CD4-positive, alpha-beta memory T cell (primary cell): ENCODE data around the gene DNAH1. TPM values are rescaled to one million over a fixed set of nuclear protein-coding genes. Genes with fewer than 3 reads are reported as not detected.

ENCODE experiments used
- CTCF ChIA-PET: fragments of 350-600 bp; sonication (Branson Sonifier 250); formaldehyde crosslinking; loops from one replicate; lab custom pipeline; 2021; ENCODE audit warnings: inconsistent platforms; ENCODE audit not compliant: partially characterized antibody; lab: Charles Lee
- POLR2A ChIA-PET: fragments of 350-600 bp; sonication (Branson Sonifier 250); formaldehyde crosslinking; loops from one replicate; lab custom pipeline; 2021; ENCODE audit not compliant: partially characterized antibody; lab: Charles Lee
- DNase-seq, 5 donors: peaks; one replicate each; pipeline versions ENCODE4 v3.0.0 to v3.0.0-alpha.2; 2020 to 2022; ENCODE audit warnings: mixed read lengths in 1 of 5
- H3K27ac ChIP-seq: one replicate; pipeline ENCODE4 v1.7.0; 2013; ENCODE audit warnings: low read depth, low read length
- H3K27me3 ChIP-seq: 2 replicates; pipeline ENCODE4 v1.7.0; 2013; ENCODE audit warnings: mild to moderate bottlenecking, low read length, moderate library complexity; ENCODE audit not compliant: insufficient read depth
- H3K36me3 ChIP-seq: 2 replicates; pipeline ENCODE4 v1.7.0; 2013; ENCODE audit warnings: mild to moderate bottlenecking, low read length, moderate library complexity; ENCODE audit not compliant: insufficient read depth
- H3K4me1 ChIP-seq: 2 replicates; pipeline ENCODE4 v1.7.0; 2013; ENCODE audit warnings: mild to moderate bottlenecking, low read length, moderate library complexity; ENCODE audit not compliant: insufficient read depth
- H3K4me3 ChIP-seq, 2 donors: one replicate each; pipeline ENCODE4 v1.7.0; 2013; ENCODE audit warnings: low read length in 2 of 2, mild to moderate bottlenecking in 1 of 2
- H3K9me3 ChIP-seq, 2 donors: one replicate each; pipeline ENCODE4 v1.7.0; 2013; ENCODE audit warnings: low read length in 2 of 2, control low read depth in 1 of 2; ENCODE audit not compliant: control insufficient read depth in 1 of 2
- H3K27ac Mint-ChIP-seq, 7 donors: one replicate each; pipeline ENCODE4 v1.8.0; 2020 to 2021; ENCODE audit warnings: mixed read lengths in 7 of 7, mild to moderate bottlenecking in 6 of 7, inconsistent platforms in 3 of 7, moderate library complexity in 3 of 7
- H3K27me3 Mint-ChIP-seq, 2 donors: one replicate each; pipeline ENCODE4 v1.8.0; 2020 to 2021; ENCODE audit warnings: mixed read lengths in 2 of 2
- H3K36me3 Mint-ChIP-seq, 2 donors: one replicate each; pipeline ENCODE4 v1.8.0; 2020 to 2021; ENCODE audit warnings: mixed read lengths in 2 of 2, inconsistent platforms in 1 of 2, mild to moderate bottlenecking in 1 of 2
- H3K4me1 Mint-ChIP-seq, 4 donors: one replicate each; pipeline ENCODE4 v1.8.0; 2020 to 2021; ENCODE audit warnings: mixed read lengths in 4 of 4, mild to moderate bottlenecking in 1 of 4
- H3K4me3 Mint-ChIP-seq, 8 donors: one replicate each; pipeline ENCODE4 v1.8.0; 2020 to 2021; ENCODE audit warnings: mixed read lengths in 8 of 8, mild to moderate bottlenecking in 7 of 8, moderate library complexity in 6 of 8, inconsistent platforms in 3 of 8
- H3K9me3 Mint-ChIP-seq, 8 donors: one replicate each; pipeline ENCODE4 v1.8.0; 2020 to 2021; ENCODE audit warnings: mixed read lengths in 8 of 8, mild to moderate bottlenecking in 5 of 8, inconsistent platforms in 3 of 8, moderate library complexity in 1 of 8
- intact Hi-C: fragments of 100-400 bp; cut with micrococcal nuclease; formaldehyde crosslinking; loops from one replicate; pipeline ENCODE4 v1.15.1; 2023
- polyA plus RNA-seq, 2 donors: library from polyadenylated mRNA; unstranded; fragments of 300-500 nt; fragmentation: Illumina TruSeq; gene quantifications; one replicate each; pipeline ENCODE4 v1.2.3, GENCODE V29; 2021
- total RNA-seq, 2 experiments: library from RNA; stranded (reverse); gene quantifications; one replicate each; pipeline ENCODE4 v1.2.3, GENCODE V29; 2021

The DNAH1 gene
- total and polyA plus RNA-seq, 4 experiments from 2014 or later = 0.02 to 49.8 (median 23.1) TPM

- POLR2A ChIA-PET = interaction anchor here (0.8 to 2.1 kb wide), 9 partner anchors 27 to 322 kb away, joined by 3 to 17 read pairs (median 4); partner anchors contain the start of genes GLYCTK, RPL29 and TWF2
- peak overlapping the region; percentile 10 to 87 (median 82) for H3K27ac Mint-ChIP-seq
- peak overlapping the region; percentile 34 to 78 (median 65) for H3K4me3 Mint-ChIP-seq
- H3K4me1 Mint-ChIP-seq = peaks cover 9 to 30% (median 15%) of the 10 kb centered on the region in 4 donors
- peaks cover 0 to 12% of the 10 kb centered on the region in 2 donors for H3K36me3 Mint-ChIP-seq
- no peaks in the 10 kb centered on the region for H3K36me3 ChIP-seq
- peak overlapping the region; percentile 23 for H3K27ac ChIP-seq
- H3K4me3 ChIP-seq = peak overlapping the region in 1 of 2 donors; percentile 31
- no peaks in the 10 kb centered on the region for H3K9me3 Mint-ChIP-seq
- H3K4me1 ChIP-seq = peaks cover 16% of the 10 kb centered on the region
- H3K9me3 ChIP-seq = no peaks in the 10 kb centered on the region
- H3K27me3 ChIP-seq = no peaks in the 10 kb centered on the region
- intact Hi-C loops = loop anchor here (1.0 to 5.0 kb wide), 2 partner anchors 40 to 78 kb away; partner anchors contain the start of genes TWF2 and WDR82
- no peaks in the 10 kb centered on the region for H3K27me3 Mint-ChIP-seq
- DNase-seq = peak; percentile 71 to 77 (median 74)
- CTCF ChIA-PET = interaction anchor here (1.0 to 2.7 kb wide), 5 partner anchors 21 to 97 kb away, joined by 3 to 15 read pairs (median 5); partner anchors contain the start of gene TWF2
Observed at GRCh38 chr3:52317208-52318000, 1.3 kb downstream of the DNAH1 start.

DNA sequence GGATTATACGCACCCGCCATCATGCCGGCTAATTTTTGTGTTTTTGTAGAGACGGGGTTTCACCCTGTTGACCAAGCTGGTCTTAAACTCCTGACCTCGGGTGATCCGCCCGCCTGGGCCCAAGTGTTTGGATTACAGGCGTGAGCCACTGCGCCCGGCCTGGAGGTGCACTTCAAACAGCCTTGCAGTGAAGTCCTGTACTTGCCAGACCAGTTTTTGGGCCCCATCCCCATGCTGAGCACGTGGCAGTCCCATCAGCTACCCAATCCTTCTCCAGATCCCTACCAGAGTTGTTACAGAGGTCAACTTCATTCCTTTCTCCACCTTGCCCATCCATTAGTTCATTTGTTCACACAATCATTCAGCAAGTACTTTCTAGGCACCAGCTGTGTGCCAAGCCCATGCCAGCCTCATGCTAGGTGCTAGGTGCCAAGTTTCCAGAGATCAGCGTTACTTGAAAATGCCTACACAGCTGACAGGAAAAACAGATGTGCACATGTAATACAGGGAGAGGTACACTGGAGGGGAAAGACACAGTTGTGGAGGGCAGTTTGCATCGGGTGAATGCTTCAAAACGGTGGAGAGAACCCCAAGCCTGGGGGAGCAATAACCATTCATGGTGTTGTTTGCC lies 2.2 kb downstream of the DNAH1 start:
- no peak overlapping the region for H3K27ac ChIP-seq
- H3K27me3 Mint-ChIP-seq = no peaks in the 10 kb centered on the region
- ChIA-PET CTCF (interaction anchor here (1.1 to 2.7 kb wide), 3 partner anchors 20 to 98 kb away, joined by 3 to 15 read pairs (median 5); no protein-coding TSS in a partner anchor), POLR2A (interaction anchor here (1.2 to 2.1 kb wide), 6 partner anchors 31 to 323 kb away, joined by 4 to 17 read pairs (median 6); partner anchors contain the start of genes GLYCTK, RPL29 and TWF2)
- no peaks in the 10 kb centered on the region for H3K27me3 ChIP-seq
- H3K9me3 Mint-ChIP-seq = no peaks in the 10 kb centered on the region
- peak overlapping the region in 1 of 7 donors; percentile 15 for H3K27ac Mint-ChIP-seq
- intact Hi-C loops = loop anchor here (5.0 kb wide), 1 partner anchor 41 kb away; the partner anchor contains the start of gene WDR82
- peaks cover 9 to 30% (median 15%) of the 10 kb centered on the region in 4 donors for H3K4me1 Mint-ChIP-seq
- H3K4me3 Mint-ChIP-seq = peak overlapping the region in 2 of 8 donors; percentile 36 to 39
- no peak overlapping the region for H3K4me3 ChIP-seq
- H3K36me3 Mint-ChIP-seq = peaks cover 0 to 12% of the 10 kb centered on the region in 2 donors
- no peak for DNase-seq
- H3K9me3 ChIP-seq = no peaks in the 10 kb centered on the region
- H3K4me1 ChIP-seq = peaks cover 16% of the 10 kb centered on the region
- H3K36me3 ChIP-seq = no peaks in the 10 kb centered on the region

GRCh38 chr3:52319921-52320595 lies 3.9 kb downstream of the DNAH1 start:
- peaks cover 16% of the 10 kb centered on the region for H3K4me1 ChIP-seq
- no peak overlapping the region for H3K27ac ChIP-seq
- H3K9me3 ChIP-seq = no peaks in the 10 kb centered on the region
- no peak overlapping the region for H3K27ac Mint-ChIP-seq
- H3K9me3 Mint-ChIP-seq = no peaks in the 10 kb centered on the region
- no peak overlapping the region for H3K4me3 ChIP-seq
- H3K27me3 Mint-ChIP-seq = no peaks in the 10 kb centered on the region
- intact Hi-C loops = loop anchor here (5.0 kb wide), 1 partner anchor 43 kb away; the partner anchor contains the start of gene WDR82
- H3K36me3 Mint-ChIP-seq = peaks cover 0 to 8% of the 10 kb centered on the region in 2 donors
- peaks cover 9 to 23% (median 15%) of the 10 kb centered on the region in 4 donors for H3K4me1 Mint-ChIP-seq
- no peaks in the 10 kb centered on the region for H3K36me3 ChIP-seq
- ChIA-PET CTCF (interaction anchor here (0.9 kb wide), 1 partner anchor 28 kb away, joined by 3 read pairs; no protein-coding TSS in a partner anchor), POLR2A (no interaction called here)
- no peak for DNase-seq
- H3K4me3 Mint-ChIP-seq = no peak overlapping the region
- H3K27me3 ChIP-seq = no peaks in the 10 kb centered on the region

GRCh38 chr3:52321481-52321880 lies 5.4 kb downstream of the DNAH1 start:
- POLR2A ChIA-PET = no interaction called here
- Histone ChIP-seq H3K27me3 (no peaks in the 10 kb centered on the region), H3K36me3 (no peaks in the 10 kb centered on the region), H3K4me3 (no peak overlapping the region), H3K27ac (no peak overlapping the region), H3K4me1 (peaks cover 16% of the 10 kb centered on the region), H3K9me3 (no peaks in the 10 kb centered on the region)
- CTCF ChIA-PET = no interaction called here
- Mint-ChIP-seq H3K9me3 (no peaks in the 10 kb centered on the region), H3K4me3 (no peak overlapping the region), H3K4me1 (peaks cover 9 to 20% (median 14%) of the 10 kb centered on the region in 4 donors), H3K27me3 (no peaks in the 10 kb centered on the region), H3K36me3 (peaks cover 0 to 8% of the 10 kb centered on the region in 2 donors), H3K27ac (no peak overlapping the region)
- intact Hi-C loops = no loop called here
- DNase-seq = no peak

DNA sequence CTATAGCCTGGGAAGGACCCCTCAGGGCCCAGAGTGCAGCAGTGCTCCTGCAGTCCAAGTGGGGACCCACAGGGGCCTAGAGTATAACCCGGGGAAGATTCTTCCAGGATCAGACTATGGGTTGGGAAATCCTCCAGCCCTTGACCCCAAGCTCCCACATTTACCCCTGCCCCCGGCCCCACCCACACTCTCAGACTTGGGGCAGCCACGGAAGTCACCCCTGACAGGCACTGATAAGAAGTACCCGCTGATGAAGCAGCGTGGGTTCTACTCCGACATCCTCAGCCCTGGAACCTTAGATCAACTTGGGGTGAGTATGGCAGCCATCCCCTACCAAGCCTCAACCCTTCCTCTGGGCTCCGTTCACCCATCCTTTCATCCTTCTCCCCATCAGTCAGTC lies 6.3 kb downstream of the DNAH1 start:
- ChIA-PET POLR2A (no interaction called here), CTCF (no interaction called here)
- Histone ChIP-seq H3K4me1 (peaks cover 10% of the 10 kb centered on the region), H3K9me3 (no peaks in the 10 kb centered on the region), H3K27me3 (no peaks in the 10 kb centered on the region), H3K36me3 (no peaks in the 10 kb centered on the region), H3K27ac (no peak overlapping the region), H3K4me3 (no peak overlapping the region)
- no peak for DNase-seq
- no peak overlapping the region for H3K27ac Mint-ChIP-seq
- H3K27me3 Mint-ChIP-seq = no peaks in the 10 kb centered on the region
- H3K4me3 Mint-ChIP-seq = no peak overlapping the region
- peaks cover 0 to 7% of the 10 kb centered on the region in 2 donors for H3K36me3 Mint-ChIP-seq
- intact Hi-C loops = no loop called here
- peaks cover 5 to 11% (median 8%) of the 10 kb centered on the region in 4 donors for H3K4me1 Mint-ChIP-seq
- H3K9me3 Mint-ChIP-seq = no peaks in the 10 kb centered on the region

DNA sequence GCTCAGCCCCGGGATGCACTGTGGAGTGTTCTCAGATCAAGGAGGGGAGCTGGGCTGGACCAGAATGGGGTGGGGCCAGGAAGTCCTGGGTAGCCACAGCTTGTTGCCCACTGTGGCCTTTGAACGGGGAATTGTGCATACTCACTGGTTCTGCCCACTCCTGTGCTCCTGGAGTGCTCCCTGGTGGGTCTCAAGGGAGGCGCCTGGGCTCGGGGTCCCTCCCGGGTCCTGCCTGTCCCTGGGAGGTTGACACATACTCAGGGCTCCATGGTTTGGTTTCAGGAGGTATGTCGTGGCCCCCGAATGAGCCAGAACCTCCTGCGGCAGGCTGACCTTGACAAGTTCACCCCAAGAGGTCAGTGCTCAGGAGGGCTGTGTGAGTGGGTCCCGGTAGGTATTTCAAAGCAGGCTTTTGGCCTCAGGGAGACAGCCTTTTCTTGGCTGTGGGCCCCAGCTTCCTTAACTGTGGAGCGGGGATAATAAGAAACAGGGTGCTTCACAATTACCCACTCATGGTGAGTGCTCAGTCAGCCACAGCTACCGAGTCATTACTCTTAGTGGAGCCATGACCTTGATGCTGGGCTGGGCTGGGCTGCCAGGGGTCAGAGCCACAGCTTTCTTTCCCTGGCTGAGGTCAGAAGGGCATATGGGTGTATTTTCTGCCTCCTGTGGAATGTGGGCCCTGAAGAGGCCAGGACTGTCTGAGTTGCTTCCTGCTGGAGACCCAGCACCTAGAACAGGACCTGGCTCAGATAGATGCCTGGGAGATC lies 7.6 kb downstream of the DNAH1 start:
- POLR2A ChIA-PET = no interaction called here
- intact Hi-C loops = no loop called here

More for the DNA sequence above, 7.6 kb downstream of the DNAH1 start:
- Mint-ChIP-seq H3K27ac (no peak overlapping the region), H3K36me3 (peaks cover 0 to 6% of the 10 kb centered on the region in 2 donors), H3K4me1 (peaks cover 0 to 2% (median 0%) of the 10 kb centered on the region in 4 donors), H3K4me3 (no peak overlapping the region), H3K27me3 (no peaks in the 10 kb centered on the region), H3K9me3 (no peaks in the 10 kb centered on the region)
- Histone ChIP-seq H3K4me3 (no peak overlapping the region), H3K4me1 (no peaks in the 10 kb centered on the region), H3K27me3 (no peaks in the 10 kb centered on the region), H3K27ac (no peak overlapping the region), H3K36me3 (no peaks in the 10 kb centered on the region), H3K9me3 (no peaks in the 10 kb centered on the region)
- DNase-seq = no peak
- CTCF ChIA-PET = no interaction called here
